Glutamatergic neuron (in vitro differentiated cells): ENCODE measurements around the gene DMRT2. TPM values are rescaled to one million over a fixed set of nuclear protein-coding genes. Genes with fewer than 3 reads are reported as not detected.

Source experiments
- DNase-seq: peaks from one replicate; pipeline ENCODE4 v3.0.0; 2022
- H3K27ac Mint-ChIP-seq: one replicate; pipeline ENCODE4 v1.8.0; 2020; ENCODE audit warnings: mild to moderate bottlenecking, mixed read lengths, inconsistent platforms; ENCODE audit not compliant: unreplicated experiment
- H3K27me3 Mint-ChIP-seq: one replicate; pipeline ENCODE4 v1.8.0; 2020; ENCODE audit warnings: mild to moderate bottlenecking, moderate library complexity, mixed read lengths, inconsistent platforms; ENCODE audit not compliant: unreplicated experiment
- H3K36me3 Mint-ChIP-seq: one replicate; pipeline ENCODE4 v1.8.0; 2020; ENCODE audit warnings: mild to moderate bottlenecking, mixed read lengths, inconsistent platforms; ENCODE audit not compliant: unreplicated experiment
- H3K4me1 Mint-ChIP-seq: one replicate; pipeline ENCODE4 v1.8.0; 2020; ENCODE audit warnings: mild to moderate bottlenecking, low read depth, mixed read lengths, inconsistent platforms; ENCODE audit not compliant: unreplicated experiment
- H3K4me3 Mint-ChIP-seq: one replicate; pipeline ENCODE4 v1.8.0; 2020; ENCODE audit warnings: mild to moderate bottlenecking, mixed read lengths, inconsistent platforms; ENCODE audit not compliant: unreplicated experiment
- H3K9me3 Mint-ChIP-seq: one replicate; pipeline ENCODE4 v1.8.0; 2020; ENCODE audit warnings: mild to moderate bottlenecking, moderate library complexity, mixed read lengths, inconsistent platforms; ENCODE audit not compliant: unreplicated experiment
- total RNA-seq: library from RNA; stranded (reverse); fragmentation: NEBNext Ultra II Directional; extraction: Animal tissue kit (Norgen Biotek cat#: 25700); gene quantifications from one replicate; pipeline ENCODE4 v1.2.1, GENCODE V29; 2021; ENCODE audit not compliant: unreplicated experiment
- TF ChIP-seq, protein P1 (sequence below): fragments of 200-600 bp; sonication (generic); IDR thresholded peaks from one replicate; pipeline ENCODE4 v1.5.0; 2021; ENCODE audit not compliant: partially characterized antibody, unreplicated experiment

DMRT2 gene
- total RNA-seq, 1 donor from 2014 or later = 0.56 TPM

DNA sequence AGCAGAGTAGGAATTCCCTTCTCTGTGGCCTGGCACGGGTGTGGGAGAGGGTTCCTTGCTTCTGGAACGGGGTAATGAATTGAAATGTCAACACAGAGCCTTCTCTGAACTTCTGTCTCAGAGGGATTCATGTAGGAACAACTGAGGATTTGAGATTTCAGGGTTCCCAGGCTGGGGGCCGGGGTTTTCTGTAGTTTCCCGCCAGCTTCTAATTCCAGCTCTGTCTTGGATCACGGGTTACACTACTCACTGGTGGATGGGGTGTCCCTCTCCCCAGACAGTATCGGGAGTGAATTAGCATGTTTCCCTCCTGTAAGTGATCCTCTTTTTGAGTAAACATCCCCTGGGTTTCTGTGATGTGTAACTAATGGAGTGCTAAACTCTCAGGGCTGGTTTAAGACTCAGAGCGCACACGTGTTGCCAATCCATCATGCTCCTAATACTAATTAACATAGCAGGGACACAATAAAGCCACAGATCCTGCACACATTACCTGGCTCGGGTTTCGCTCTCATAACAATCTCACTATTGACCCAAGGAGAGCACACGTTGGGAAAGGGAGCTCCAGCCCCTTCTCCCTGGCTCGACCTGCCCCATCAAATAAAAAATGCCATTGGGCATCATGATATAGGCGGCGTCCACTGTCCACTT, 18.1 kb upstream of the DMRT2 start:
- TF ChIP-seq, protein P1, sequence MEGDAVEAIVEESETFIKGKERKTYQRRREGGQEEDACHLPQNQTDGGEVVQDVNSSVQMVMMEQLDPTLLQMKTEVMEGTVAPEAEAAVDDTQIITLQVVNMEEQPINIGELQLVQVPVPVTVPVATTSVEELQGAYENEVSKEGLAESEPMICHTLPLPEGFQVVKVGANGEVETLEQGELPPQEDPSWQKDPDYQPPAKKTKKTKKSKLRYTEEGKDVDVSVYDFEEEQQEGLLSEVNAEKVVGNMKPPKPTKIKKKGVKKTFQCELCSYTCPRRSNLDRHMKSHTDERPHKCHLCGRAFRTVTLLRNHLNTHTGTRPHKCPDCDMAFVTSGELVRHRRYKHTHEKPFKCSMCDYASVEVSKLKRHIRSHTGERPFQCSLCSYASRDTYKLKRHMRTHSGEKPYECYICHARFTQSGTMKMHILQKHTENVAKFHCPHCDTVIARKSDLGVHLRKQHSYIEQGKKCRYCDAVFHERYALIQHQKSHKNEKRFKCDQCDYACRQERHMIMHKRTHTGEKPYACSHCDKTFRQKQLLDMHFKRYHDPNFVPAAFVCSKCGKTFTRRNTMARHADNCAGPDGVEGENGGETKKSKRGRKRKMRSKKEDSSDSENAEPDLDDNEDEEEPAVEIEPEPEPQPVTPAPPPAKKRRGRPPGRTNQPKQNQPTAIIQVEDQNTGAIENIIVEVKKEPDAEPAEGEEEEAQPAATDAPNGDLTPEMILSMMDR = no peak
- Mint-ChIP-seq H3K4me1 (peaks cover 8% of the 10 kb centered on the region), H3K4me3 (no peak overlapping the region), H3K9me3 (no peaks in the 10 kb centered on the region), H3K27ac (no peak overlapping the region), H3K27me3 (peaks cover 4% of the 10 kb centered on the region), H3K36me3 (no peaks in the 10 kb centered on the region)
- DNase-seq = no peak

DNA sequence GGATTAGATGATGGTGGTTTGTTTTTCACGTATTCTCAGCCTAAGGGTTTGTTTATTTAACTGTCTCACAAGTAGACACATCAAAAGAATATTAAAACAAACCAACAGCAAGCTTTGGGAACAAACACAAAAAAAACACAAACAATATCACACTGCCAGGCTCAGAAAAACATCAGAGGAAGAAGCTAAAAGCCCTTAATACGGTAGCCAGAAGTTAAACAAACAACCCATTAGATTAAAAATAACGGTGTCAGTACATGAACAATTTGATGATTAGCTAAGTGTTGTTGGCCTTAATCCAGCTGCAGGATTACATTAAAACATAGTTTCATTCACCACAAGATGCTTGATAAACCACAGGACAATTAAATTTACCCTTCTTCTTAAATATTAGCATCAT, 15.9 kb upstream of the DMRT2 start:
- no peak for DNase-seq
- TF ChIP-seq, protein P1 = no peak
- Mint-ChIP-seq H3K9me3 (no peaks in the 10 kb centered on the region), H3K4me3 (no peak overlapping the region), H3K27me3 (peaks cover 5% of the 10 kb centered on the region), H3K36me3 (no peaks in the 10 kb centered on the region), H3K4me1 (peaks cover 6% of the 10 kb centered on the region), H3K27ac (no peak overlapping the region)

DNA sequence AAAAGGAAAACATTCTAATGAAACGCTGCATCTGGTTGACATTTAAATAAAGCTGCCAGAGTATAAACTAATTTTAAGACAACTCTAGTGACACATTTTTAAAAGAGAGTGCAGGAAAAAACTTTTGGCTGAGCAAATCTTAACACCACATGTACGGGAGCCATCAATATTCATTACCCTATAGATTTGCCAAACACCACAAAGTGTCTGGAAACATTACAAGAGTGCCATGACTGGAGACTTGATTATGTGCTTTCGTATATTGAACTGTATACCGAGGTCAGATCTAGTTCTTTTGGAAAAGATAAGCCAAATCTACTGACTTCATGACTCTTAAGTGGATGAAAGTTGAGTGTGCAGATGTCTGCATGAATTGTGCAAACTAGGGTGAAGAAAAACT, 10.6 kb upstream of the DMRT2 start:
- Mint-ChIP-seq H3K4me1 (no peaks in the 10 kb centered on the region), H3K36me3 (no peaks in the 10 kb centered on the region), H3K27ac (no peak overlapping the region), H3K4me3 (no peak overlapping the region), H3K9me3 (peaks cover 2% of the 10 kb centered on the region), H3K27me3 (peaks cover 6% of the 10 kb centered on the region)
- TF ChIP-seq, protein P1 = no peak
- no peak for DNase-seq

DNA sequence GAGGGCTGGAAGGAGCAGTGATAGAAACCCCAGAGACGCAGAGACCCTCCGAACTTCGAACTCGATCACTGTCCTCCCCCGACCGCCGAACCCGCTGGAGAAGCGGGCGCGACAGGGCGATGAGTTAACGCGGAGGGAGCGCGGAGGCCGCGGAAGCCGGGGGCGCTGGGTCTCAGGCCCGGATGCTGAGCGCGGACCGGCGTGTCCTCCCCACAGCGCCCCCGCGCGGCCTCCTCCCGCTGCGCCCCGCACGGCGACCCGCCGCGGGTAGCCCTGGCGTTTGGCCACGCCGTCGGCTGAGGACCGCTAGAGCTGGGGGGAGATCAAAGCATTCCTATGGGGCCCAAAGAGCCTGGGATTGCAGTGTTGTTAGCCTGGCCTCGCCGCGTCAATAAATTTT, 7.7 kb upstream of the DMRT2 start:
- peak overlapping the region; percentile 88 for H3K4me3 Mint-ChIP-seq
- peak overlapping the region; percentile 12 for H3K27ac Mint-ChIP-seq
- peaks cover 17% of the 10 kb centered on the region for H3K27me3 Mint-ChIP-seq
- TF ChIP-seq, protein P1 = peak; percentile 86
- H3K36me3 Mint-ChIP-seq = no peaks in the 10 kb centered on the region
- H3K4me1 Mint-ChIP-seq = peaks cover 3% of the 10 kb centered on the region
- peaks cover 2% of the 10 kb centered on the region for H3K9me3 Mint-ChIP-seq
- DNase-seq = peak; percentile 89

DNA sequence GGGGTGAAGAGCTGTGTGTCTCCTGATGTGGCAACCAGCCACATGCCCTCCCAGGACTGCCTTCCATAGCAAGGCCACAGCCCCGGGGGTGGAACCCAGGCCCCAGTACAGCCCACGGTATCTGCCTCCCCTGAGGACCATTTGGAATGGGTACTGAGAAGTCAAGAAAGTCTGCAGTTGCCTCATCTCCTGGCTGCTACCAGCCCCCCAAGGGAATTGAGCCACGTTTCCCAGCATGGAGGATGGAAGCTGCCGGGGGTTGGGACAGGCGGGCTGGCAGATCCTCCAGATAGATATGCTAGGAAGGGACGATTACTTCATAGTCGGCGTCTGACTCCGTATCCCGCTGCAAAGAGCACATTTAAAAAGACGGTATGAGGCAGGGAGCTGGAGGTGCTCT, 5.5 kb upstream of the DMRT2 start:
- Mint-ChIP-seq H3K27me3 (peaks cover 31% of the 10 kb centered on the region), H3K36me3 (no peaks in the 10 kb centered on the region), H3K4me1 (peaks cover 7% of the 10 kb centered on the region), H3K4me3 (peak overlapping the region; percentile 68), H3K27ac (no peak overlapping the region), H3K9me3 (peaks cover 2% of the 10 kb centered on the region)
- no peak for DNase-seq
- TF ChIP-seq, protein P1 = no peak
